Loucy (cell line): Measurements from ENCODE around the gene SHISAL2A.

Source experiments
- CTCF ChIP-seq: fragments of 200-600 bp; sonication (generic); conservative IDR thresholded peaks from 2 replicates; pipeline ENCODE4 v1.5.1; 2014; ENCODE audit warnings: mild to moderate bottlenecking, antibody characterized with exemption, low read length
- EZH2phosphoT487 ChIP-seq: fragments of 200-600 bp; IDR thresholded peaks from 2 replicates; pipeline ENCODE4 v1.6.1; 2018; ENCODE audit warnings: antibody characterized with exemption, mild to moderate bottlenecking, moderate library complexity, borderline replicate concordance

DNA sequence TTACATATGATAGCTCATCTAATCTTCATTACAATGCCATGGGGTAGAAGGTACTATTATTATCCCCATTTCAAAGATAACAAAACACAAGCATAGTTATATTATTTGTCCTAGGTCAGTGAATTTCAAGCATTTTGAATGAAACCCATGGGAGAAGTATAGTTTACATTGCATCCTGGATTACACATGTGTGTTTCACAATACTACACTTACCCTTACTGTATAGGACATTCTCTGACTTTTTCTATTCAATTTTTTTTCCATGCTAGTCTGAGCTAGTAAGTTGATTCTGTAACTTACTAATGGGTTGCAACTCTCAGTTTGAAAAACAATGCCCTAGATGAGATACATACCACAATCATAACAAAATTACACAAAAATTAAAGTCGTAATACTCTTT is 39.5 kb upstream of the SHISAL2A start:
- TF ChIP-seq CTCF (no peak), EZH2phosphoT487 (no peak)
